Activated naive CD4-positive, alpha-beta T cell treated with anti-CD3 and anti-CD28 coated beads, Interleukin-2, amount 10 ng/mL, durations not matched to agents 7 days and 5 days (primary cell): ENCODE data around the gene HTR3D.
"Not testable (repeated sequence)": the region's sequence is repeated elsewhere in the genome, so short reads cannot be mapped to it uniquely, and the experiment has no call there.

ENCODE experiments used
- CTCF ChIA-PET: fragments of 350-600 bp; sonication (Branson Sonifier 250); formaldehyde crosslinking; loops from one replicate; lab custom pipeline; 2021; ENCODE audit warnings: antibody characterized with exemption; lab: Charles Lee
- DNase-seq: peaks from one replicate; pipeline ENCODE4 v3.0.0-alpha.2; 2020
- H3K27ac Mint-ChIP-seq: one replicate; pipeline ENCODE4 v1.8.0; 2021; ENCODE audit warnings: mild to moderate bottlenecking, moderate library complexity, mixed read lengths
- H3K27me3 Mint-ChIP-seq: one replicate; pipeline ENCODE4 v1.8.0; 2021; ENCODE audit warnings: mild to moderate bottlenecking, mixed read lengths
- H3K36me3 Mint-ChIP-seq: one replicate; pipeline ENCODE4 v1.8.0; 2021; ENCODE audit warnings: mixed read lengths
- H3K4me1 Mint-ChIP-seq: one replicate; pipeline ENCODE4 v1.8.0; 2021; ENCODE audit warnings: mixed read lengths
- H3K4me3 Mint-ChIP-seq: one replicate; pipeline ENCODE4 v1.8.0; 2021; ENCODE audit warnings: mild to moderate bottlenecking, moderate library complexity, mixed read lengths
- H3K9me3 Mint-ChIP-seq: one replicate; pipeline ENCODE4 v1.8.0; 2021; ENCODE audit warnings: mixed read lengths

The HTR3D gene

GRCh38 chr3:184067573-184068055 lies 36.1 kb downstream of the HTR3D start:
- H3K36me3 Mint-ChIP-seq, result no peaks in the 10 kb centered on the region
- H3K27me3 Mint-ChIP-seq, result peaks cover 23% of the 10 kb centered on the region
- H3K4me1 Mint-ChIP-seq, result no peaks in the 10 kb centered on the region
- no peak overlapping the region for H3K27ac Mint-ChIP-seq
- CTCF ChIA-PET, result no interaction called here
- H3K9me3 Mint-ChIP-seq, result peaks cover 8% of the 10 kb centered on the region
- DNase-seq, result no peak
- H3K4me3 Mint-ChIP-seq, result no peak overlapping the region

- CTCF ChIA-PET, result no interaction called here
- Mint-ChIP-seq H3K9me3 (peaks cover 8% of the 10 kb centered on the region), H3K4me1 (no peaks in the 10 kb centered on the region), H3K36me3 (no peaks in the 10 kb centered on the region), H3K27ac (no peak overlapping the region), H3K27me3 (peaks cover 23% of the 10 kb centered on the region), H3K4me3 (no peak overlapping the region)
- no peak for DNase-seq
Measured at GRCh38 chr3:184068344-184068743, 36.8 kb downstream of the HTR3D start.

GRCh38 chr3:184071142-184071541 lies 39.6 kb downstream of the HTR3D start:
- DNase-seq, H3K4me3 Mint-ChIP-seq, CTCF ChIA-PET, H3K36me3 Mint-ChIP-seq, H3K4me1 Mint-ChIP-seq, H3K27ac Mint-ChIP-seq, H3K9me3 Mint-ChIP-seq: not testable (repeated sequence)
- H3K27me3 Mint-ChIP-seq, result peaks cover 26% of the 10 kb centered on the region

GRCh38 chr3:184073621-184074020 lies 42.1 kb downstream of the HTR3D start:
- H3K4me3 Mint-ChIP-seq, result no peak overlapping the region
- DNase-seq, result no peak
- peaks cover 24% of the 10 kb centered on the region for H3K27me3 Mint-ChIP-seq
- CTCF ChIA-PET, result no interaction called here
- H3K9me3 Mint-ChIP-seq, result peaks cover 6% of the 10 kb centered on the region
- H3K36me3 Mint-ChIP-seq, result no peaks in the 10 kb centered on the region
- no peaks in the 10 kb centered on the region for H3K4me1 Mint-ChIP-seq
- no peak overlapping the region for H3K27ac Mint-ChIP-seq

GRCh38 chr3:184075901-184076300 lies 44.4 kb downstream of the HTR3D start:
- Mint-ChIP-seq H3K36me3 (no peaks in the 10 kb centered on the region), H3K27ac (no peak overlapping the region), H3K9me3 (peaks cover 1% of the 10 kb centered on the region), H3K27me3 (peaks cover 21% of the 10 kb centered on the region), H3K4me3 (no peak overlapping the region), H3K4me1 (no peaks in the 10 kb centered on the region)
- no peak for DNase-seq
- CTCF ChIA-PET, result no interaction called here

GRCh38 chr3:184077881-184078280 lies 46.3 kb downstream of the HTR3D start:
- Mint-ChIP-seq H3K36me3 (no peaks in the 10 kb centered on the region), H3K9me3 (no peaks in the 10 kb centered on the region), H3K4me3 (no peak overlapping the region), H3K27me3 (peaks cover 10% of the 10 kb centered on the region), H3K4me1 (no peaks in the 10 kb centered on the region), H3K27ac (no peak overlapping the region)
- DNase-seq, result no peak
- CTCF ChIA-PET, result no interaction called here

- peaks cover 10% of the 10 kb centered on the region for H3K27me3 Mint-ChIP-seq
- no peak overlapping the region for H3K4me3 Mint-ChIP-seq
- H3K4me1 Mint-ChIP-seq, result no peaks in the 10 kb centered on the region
- CTCF ChIA-PET, result no interaction called here
- no peak overlapping the region for H3K27ac Mint-ChIP-seq
- H3K9me3 Mint-ChIP-seq, result no peaks in the 10 kb centered on the region
- no peak for DNase-seq
- H3K36me3 Mint-ChIP-seq, result no peaks in the 10 kb centered on the region
Measured at GRCh38 chr3:184078851-184079250, 47.3 kb downstream of the HTR3D start.

- no peak overlapping the region for H3K4me3 Mint-ChIP-seq
- no peak overlapping the region for H3K27ac Mint-ChIP-seq
- no peak for DNase-seq
- peaks cover 10% of the 10 kb centered on the region for H3K36me3 Mint-ChIP-seq
- H3K4me1 Mint-ChIP-seq, result peaks cover 10% of the 10 kb centered on the region
- CTCF ChIA-PET, result interaction anchor here (1.0 kb wide), 1 partner anchor 185 kb away, joined by 3 read pairs; no protein-coding TSS in a partner anchor
- H3K9me3 Mint-ChIP-seq, result peaks cover 15% of the 10 kb centered on the region
- H3K27me3 Mint-ChIP-seq, result peaks cover 3% of the 10 kb centered on the region
Measured at GRCh38 chr3:184081116-184081830, 49.7 kb downstream of the HTR3D start.

- Mint-ChIP-seq H3K36me3 (peaks cover 10% of the 10 kb centered on the region), H3K4me1 (peaks cover 13% of the 10 kb centered on the region), H3K27ac (no peak overlapping the region), H3K9me3 (peaks cover 18% of the 10 kb centered on the region), H3K27me3 (peaks cover 3% of the 10 kb centered on the region), H3K4me3 (no peak overlapping the region)
- CTCF ChIA-PET, result no interaction called here
- no peak for DNase-seq
Measured at GRCh38 chr3:184082034-184082433, 50.5 kb downstream of the HTR3D start.

GRCh38 chr3:184082465-184082864 lies 50.9 kb downstream of the HTR3D start:
- CTCF ChIA-PET, result no interaction called here
- Mint-ChIP-seq H3K36me3 (peaks cover 12% of the 10 kb centered on the region), H3K4me3 (no peak overlapping the region), H3K4me1 (peaks cover 13% of the 10 kb centered on the region), H3K9me3 (peaks cover 18% of the 10 kb centered on the region), H3K27ac (no peak overlapping the region), H3K27me3 (peaks cover 3% of the 10 kb centered on the region)
- no peak for DNase-seq

- Mint-ChIP-seq H3K36me3 (peaks cover 12% of the 10 kb centered on the region), H3K4me3 (no peak overlapping the region), H3K27ac (peak overlapping the region; percentile 75), H3K9me3 (peaks cover 20% of the 10 kb centered on the region), H3K27me3 (no peaks in the 10 kb centered on the region), H3K4me1 (peaks cover 13% of the 10 kb centered on the region)
- CTCF ChIA-PET, result no interaction called here
- no peak for DNase-seq
Measured at GRCh38 chr3:184085389-184085852, 53.9 kb downstream of the HTR3D start.
